Stimulated activated CD8-positive, alpha-beta memory T cell treated with anti-CD3 and anti-CD28 coated beads, Interleukin-4, amount 100 ng/mL, for 1 hour (primary cell): ENCODE measurements around the gene CKAP4.

Experiments
- DNase-seq, 2 donors: peaks; one replicate each; pipeline ENCODE4 v3.0.0-alpha.2; 2020; ENCODE audit warnings: low read depth in 2 of 2, low spot score in 1 of 2

CKAP4 gene

DNA sequence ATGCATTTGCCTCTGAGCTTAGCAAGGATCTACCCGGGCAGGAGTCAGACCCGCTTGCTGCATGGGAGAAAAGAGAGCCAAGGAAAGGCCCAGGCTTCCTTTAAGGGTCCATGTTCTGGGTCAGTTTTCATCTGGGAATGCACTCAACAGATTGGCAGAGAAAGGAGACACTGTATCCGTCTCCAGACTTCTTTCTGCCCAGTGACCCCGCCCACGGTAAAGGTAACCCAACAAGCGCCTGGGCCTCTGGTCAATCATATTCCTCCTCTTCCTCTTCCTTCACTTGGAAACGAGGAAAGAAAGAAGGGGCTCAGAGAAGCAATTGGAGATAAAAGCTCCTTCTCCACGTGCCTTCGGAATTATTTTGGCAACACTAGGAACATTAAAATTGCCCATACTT is 27.6 kb upstream of the CKAP4 start:
- DNase-seq, result no peak

DNA sequence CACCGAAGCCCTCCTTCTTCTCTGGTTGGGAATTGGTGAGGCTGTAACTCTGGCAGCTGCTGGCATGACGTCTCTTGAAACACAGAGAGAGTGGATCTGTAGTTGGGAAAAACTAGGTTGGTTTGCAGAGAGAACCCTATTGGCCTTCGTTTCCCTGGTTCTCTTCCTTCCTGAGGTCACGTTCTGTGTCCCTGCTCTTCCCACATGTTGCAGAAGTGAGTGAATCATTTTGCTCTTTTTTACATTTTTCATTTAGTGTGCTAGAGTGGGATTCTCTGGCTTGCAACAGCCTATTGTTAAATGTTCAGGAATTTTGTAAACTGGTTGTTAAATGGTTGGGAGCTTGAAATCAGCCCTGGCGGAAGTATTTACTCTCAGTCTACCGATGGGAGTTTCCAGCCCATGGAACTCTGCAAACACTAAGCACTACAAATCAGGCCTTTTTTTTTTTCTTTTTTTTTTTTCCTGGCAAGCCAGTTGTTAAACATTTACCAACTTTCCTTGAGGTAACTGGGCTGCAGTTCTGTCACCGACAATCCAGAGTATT is 26.8 kb upstream of the CKAP4 start:
- no peak for DNase-seq

GRCh38 chr12:106274012-106274411 is 26.2 kb upstream of the CKAP4 start:
- DNase-seq, result no peak

- DNase-seq, result no peak
Observed at GRCh38 chr12:106273491-106273890, 25.7 kb upstream of the CKAP4 start.

DNA sequence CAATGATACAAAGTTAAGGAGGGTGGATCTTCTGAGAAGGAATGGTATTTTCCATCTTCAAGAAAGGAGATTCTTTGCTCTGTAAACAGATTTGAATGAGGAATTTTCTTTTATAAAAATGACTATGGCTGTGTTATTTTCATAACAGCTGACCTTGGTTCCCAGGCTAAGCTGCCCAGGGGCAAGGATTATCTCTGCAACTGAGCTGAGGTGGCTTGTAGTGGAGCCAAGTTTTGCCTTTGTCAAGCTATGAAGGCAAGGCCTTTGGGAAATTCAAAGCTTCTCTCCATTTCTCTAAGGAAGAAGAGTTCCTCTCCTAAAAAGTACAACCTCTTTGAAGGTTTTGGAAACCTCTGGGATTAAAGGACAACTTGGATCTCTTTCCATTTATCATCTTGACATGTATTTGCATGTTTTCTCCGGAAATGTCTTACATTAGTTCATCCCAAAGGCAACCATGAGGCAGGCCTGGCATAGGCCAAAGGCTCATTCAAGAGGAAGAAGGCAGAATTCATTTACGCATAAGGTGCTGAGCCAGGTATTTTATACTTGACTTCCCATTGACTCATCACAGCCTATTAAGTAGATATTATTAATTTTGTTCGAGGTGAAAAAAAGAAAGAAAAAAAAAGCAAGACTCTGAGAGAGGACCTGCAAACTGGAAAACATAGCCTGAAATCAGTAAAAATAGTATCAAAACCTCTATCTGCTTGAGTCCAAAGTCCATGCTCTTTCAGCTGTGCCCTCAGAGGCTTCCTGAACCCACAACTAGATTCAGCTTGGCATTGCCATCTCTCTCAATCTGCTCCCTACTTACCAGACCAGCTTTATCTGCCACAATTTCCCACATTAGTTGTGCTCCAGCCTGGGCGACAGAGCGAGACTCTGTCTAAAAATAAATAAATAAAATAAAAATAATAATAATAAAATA is 24.0 kb upstream of the CKAP4 start:
- DNase-seq, result no peak

DNA sequence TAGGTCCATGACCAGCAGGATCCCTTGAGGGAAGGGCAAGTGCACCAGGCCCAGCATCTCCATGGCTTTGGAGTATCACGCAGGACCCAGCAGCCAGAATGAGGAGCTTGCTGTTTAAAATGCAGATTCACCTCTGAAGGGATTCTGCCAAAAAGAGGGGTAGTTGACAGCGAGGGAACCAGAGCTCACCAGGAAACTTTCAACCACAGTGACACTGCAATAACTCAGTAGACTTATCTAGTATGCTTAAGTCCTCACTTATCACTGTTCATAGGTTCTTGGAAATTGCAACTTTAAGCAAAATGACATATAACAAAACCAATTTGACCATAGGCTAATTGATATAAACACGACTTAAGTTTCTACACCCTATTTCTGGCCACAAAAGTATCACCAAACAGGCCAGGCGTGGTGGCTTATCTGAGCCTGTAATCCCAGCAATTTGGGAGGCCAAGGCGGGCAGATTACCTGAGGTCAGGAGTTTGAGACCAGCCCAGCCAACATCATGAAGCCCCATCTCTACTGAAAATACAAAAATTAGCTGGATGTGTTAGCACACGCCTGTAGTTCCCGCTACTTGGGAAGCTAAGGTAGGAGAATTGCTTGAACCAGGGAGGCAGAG is 21.4 kb upstream of the CKAP4 start:
- no peak for DNase-seq

DNA sequence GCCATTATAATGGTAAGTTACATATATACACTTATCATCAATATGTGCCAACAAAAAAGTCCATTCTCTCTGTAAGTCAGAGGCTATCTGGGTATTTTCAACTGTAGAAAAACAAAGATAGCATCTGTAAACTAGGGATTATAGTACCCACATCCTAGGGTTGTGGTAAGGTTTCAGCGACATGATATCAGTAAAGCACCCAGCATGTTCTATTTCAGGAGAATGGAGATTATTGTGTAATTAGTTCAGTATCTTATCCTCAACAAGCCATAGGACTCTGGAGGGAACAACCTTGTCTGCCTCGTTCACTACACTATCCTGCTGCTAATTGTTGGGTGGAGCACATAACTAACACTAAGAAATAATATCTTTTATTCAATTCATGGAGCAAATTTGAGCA is 19.7 kb upstream of the CKAP4 start:
- DNase-seq, result no peak

- DNase-seq, result no peak
Observed at GRCh38 chr12:106265116-106265515, 17.3 kb upstream of the CKAP4 start.

- DNase-seq, result no peak
Observed at GRCh38 chr12:106258935-106259334, 11.1 kb upstream of the CKAP4 start.

GRCh38 chr12:106258226-106258625 is 10.4 kb upstream of the CKAP4 start:
- no peak for DNase-seq

DNA sequence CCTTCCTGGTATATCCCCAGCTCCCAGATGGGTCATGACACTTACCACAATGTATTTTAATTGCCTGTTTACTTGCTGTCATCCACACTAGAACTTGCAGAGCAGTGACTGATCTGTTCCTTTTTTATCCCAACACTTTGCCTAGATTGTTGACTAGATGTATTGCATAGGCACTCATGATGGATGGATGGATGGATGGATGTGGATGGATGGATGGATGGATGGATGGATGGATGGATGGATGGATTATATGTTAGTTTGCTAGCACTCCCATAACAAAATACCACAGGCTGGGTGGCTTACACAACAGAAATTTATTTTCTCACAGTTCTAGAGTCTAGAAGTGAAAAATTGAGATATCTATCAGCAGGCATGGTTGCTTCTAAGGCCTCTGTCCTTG is 8.7 kb upstream of the CKAP4 start:
- DNase-seq, result no peak

DNA sequence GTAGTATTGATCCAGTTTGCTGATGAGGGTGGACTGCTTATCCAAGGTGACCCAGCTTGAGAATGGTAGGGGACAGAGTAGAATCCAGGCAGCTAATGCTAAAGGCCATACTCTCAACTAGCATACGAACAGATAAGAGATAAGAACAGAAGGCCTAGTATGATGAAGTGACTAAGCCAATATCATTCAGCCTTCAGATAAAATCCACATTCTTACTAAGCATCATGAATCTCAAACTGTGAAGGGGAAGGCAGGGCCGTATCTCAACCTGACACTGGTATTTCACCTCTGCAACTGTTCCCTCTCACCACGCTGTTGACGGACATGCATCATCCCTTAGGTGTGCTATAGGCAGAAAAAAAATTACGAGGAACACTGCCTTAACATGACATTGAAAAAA is 8.1 kb upstream of the CKAP4 start:
- no peak for DNase-seq

DNA sequence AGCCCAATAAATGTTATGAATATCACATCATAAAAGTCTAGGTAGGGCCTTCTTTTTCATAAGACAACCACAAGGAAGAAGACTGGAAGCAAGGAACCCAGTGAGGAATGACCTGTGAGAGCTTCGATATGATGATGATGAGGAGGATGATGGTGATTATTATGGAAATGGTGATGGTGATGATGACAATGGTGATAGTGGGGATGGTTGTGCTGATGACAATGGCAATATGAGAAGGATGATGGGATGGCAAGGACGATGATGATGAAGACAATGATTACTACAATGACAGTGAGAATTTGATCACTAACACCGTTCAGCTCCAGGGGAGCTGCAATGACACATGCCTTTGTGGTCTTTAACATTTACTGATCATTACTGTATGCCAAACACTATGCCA is 7.7 kb upstream of the CKAP4 start:
- DNase-seq, result no peak

GRCh38 chr12:106254724-106255123 is 6.9 kb upstream of the CKAP4 start:
- no peak for DNase-seq

DNA sequence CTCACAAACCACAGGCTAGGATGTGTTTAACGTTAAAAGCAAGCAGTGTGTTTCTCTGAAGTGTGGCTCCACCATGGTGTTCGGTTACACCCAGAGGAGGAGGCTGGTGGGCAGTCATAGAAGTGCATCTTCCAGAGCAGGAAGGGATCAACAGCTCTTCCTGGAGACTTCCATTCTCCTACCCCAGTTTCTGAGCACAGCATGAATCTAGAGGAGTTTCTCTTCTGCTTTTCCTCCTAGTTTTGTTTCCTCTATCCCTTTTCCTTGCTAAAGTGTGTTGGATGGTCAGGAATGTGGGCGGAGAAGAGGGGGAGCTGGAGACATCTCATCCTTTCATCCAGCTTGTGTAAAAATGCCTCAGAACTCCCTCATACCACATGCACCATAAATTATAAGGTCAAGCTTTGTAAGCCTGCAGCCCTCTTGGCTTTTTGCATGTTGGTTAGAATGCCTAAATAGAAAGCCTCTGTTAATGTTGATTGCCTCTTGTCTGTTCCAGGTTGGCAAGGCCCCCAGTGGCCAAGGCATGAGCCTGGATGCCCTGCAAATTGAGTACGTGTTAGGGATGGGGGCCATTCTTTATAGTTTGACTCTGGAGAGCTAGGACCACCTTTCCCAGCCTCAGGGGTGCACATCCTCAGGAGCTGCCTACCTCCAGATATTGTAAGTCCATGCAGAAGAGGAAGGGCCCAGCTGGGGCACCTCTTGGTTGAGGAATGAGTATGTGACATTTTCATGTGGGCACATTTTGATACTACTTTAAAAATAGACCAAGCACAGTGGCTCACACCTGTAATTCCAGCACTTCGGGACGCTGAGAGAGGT is 4.0 kb upstream of the CKAP4 start:
- DNase-seq, result no peak

DNA sequence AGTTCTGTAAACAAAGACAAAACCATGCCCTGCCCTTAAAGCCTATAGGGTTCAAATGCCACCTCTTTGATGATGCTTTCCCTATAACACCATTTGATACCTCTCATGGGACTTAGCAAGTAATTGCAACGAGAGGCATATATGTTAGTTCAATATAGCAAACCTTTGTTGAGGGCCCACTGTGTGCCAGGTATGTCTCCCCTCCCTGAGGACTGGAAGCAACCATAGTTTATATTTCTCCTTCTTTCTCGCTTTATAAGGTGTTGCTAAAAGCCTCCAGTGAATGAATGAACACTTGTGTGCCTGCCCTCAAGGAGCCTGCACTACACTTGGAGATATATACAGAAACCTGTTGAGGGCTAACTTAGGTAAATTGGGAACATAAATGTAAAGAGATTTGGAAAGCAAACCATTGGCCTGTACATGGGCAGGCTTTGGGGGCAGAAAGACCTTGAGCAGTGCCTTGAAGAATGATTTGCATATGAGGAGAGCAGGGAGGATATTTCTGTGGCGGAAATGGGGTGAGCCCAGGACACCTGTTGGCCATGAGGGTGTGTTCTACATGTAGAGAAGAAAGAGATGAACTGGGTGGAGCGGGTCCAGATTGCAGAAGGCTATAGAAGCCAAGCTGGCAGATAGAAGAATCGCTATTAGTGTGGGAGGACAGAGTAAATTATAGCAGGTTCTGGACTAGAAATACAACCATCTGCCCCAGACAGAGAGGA is 1.8 kb upstream of the CKAP4 start:
- DNase-seq, result no peak

DNA sequence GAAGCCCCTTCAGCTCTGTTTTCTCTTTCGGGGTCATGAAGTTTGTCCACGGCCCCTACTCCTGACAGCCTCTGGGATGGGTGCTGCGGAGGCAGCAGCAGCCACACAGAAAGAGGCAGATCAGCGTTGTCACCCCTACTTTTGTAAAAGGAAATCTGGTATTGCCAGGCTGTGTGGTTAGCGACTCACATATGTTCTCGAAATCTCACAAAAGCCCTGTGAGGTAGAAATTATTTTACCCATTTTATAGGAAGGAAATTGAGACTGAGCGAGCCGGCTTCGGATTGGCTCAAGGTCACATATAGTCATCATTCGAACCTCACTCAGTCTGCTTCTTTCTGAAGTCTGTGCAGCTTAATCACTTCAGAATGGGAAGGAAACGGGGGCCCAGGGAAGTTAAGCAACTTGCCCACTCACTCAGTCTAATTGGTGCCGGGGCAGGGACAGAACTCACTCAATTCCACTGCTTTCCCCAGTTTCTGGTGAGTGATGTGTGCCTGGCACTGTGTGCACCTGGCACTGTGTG is 1.1 kb upstream of the CKAP4 start:
- DNase-seq, result no peak

GRCh38 chr12:106248312-106248845 is 559 bp upstream of the CKAP4 start:
- peak in 1 of 2 donors; percentile 3 for DNase-seq

GRCh38 chr12:106246891-106247673 is 738 bp downstream of the CKAP4 start:
- peak in 1 of 2 donors; percentile 21 for DNase-seq

DNA sequence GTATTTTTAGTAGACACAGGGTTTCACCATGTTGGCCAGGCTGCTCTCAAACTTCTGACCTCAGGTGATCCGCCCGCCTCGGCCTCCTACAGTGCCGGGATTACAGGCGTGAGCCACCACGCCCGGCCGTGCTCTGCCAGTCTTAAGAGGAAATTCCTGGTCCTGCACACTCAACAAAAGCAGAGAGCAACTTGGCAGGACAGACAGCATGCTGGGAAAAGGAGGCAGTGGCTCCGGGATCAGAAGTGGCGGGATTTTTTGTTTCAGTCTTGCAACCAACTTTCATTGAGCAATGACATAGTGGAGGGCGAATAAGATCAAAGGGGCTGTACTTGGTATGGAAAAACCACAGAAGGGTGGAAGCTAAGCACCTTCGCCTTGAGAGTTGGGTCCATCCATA is 2.1 kb downstream of the CKAP4 start:
- no peak for DNase-seq
